ENCODE data around the gene MGA.

Gene MGA

DNA sequence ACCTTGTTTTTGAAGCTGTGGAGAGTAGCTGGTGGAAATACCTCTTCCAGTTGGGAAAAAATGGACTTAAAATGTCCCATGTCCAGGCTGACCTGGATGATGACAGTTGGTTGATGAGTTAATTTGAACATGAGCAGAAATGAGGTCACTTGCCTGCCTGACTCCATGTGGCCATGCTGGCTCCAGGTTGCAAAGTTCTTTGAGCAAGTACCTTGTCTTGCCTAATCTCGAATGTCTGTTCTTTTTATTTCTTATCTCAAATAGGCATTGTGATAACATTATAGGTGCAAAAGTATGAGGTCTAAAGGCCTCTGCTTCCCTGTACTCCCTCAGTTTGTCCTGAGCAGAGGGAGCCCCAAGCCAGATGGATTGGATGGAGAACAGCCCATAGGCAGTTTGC, 123.1 kb downstream of the MGA start:
- DNase-seq (ENCODE audit: low spot score) = no peak

DNA sequence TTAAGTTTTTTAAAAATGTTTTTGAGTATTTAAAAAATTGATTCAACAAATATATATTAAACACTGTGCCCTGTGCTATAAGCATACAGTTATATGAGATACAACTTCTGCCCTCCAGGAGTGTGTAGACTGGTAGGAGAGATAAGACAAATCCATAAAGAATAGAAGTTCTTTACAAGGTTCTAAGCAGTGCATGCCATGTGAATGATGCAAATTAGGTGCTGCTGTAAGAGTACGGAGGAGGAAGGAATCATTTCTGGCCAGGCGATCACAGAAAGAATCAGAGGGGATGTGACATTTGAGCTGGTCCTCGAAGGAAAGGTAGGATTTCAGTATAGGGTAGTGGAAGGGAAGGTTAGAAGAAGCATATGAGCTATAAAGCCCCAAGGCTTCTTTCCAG, 128.1 kb downstream of the MGA start:
- no peak for DNase-seq (ENCODE audit: low spot score)

DNA sequence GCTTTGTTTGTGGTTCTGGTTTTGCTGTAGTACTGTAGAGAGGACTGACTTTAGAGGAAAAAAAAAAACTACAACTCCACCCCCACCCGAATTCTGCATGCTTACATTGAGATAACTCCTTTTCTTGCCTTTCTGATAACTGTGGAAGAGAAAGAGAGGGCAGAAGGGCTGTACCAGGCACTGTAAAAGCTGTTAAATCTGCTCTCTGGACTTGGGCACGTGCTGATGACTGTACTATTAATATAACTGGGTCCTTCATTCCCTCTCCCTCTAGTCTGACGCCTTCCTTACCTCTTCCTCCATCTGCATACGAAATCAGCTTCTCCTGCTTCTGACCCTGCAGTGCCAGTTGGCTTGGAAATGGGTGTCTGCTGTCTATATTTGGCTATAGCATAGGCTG, 129.0 kb downstream of the MGA start:
- DNase-seq (ENCODE audit: low spot score) = no peak

DNA sequence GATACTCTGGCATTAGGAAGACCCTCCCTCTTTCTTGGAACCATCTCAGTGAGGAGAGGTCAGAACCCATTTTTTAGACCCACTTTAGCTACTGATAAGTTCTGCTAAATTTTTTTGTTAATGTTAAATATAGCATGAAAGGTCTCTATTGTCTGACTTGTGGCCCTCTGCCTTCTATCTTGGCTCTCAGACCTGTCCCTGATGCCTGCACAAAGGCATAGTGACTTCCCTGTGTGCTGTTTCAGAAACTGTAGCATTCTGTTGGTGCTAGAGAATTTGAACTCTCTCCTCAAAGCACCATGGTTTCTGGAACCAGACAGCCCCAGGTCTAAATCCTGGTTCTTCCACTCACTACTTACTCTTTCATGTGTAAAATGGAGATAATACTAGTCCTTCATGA, 129.5 kb downstream of the MGA start:
- DNase-seq (ENCODE audit: low spot score) = no peak

DNA sequence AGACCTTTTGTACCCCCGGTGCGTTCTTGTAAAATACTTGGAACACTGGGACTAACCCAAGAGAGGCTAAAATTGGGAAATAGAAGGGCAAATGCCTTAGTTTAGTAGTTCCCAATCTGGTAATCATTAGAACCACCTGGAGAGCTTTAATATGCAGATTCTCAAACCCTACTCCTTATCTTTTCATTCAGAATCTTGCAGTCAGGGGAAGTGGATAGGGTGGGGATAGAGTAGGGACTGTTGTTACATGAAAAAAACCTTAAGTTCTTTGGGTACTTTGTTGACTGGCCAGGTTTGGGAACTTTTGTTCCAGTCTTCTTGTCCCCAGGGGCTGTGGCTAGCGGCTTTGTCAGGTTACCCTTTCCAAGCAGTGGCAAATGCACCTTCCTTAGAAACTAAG, 130.0 kb downstream of the MGA start:
- DNase-seq (ENCODE audit: low spot score) = no peak

DNA sequence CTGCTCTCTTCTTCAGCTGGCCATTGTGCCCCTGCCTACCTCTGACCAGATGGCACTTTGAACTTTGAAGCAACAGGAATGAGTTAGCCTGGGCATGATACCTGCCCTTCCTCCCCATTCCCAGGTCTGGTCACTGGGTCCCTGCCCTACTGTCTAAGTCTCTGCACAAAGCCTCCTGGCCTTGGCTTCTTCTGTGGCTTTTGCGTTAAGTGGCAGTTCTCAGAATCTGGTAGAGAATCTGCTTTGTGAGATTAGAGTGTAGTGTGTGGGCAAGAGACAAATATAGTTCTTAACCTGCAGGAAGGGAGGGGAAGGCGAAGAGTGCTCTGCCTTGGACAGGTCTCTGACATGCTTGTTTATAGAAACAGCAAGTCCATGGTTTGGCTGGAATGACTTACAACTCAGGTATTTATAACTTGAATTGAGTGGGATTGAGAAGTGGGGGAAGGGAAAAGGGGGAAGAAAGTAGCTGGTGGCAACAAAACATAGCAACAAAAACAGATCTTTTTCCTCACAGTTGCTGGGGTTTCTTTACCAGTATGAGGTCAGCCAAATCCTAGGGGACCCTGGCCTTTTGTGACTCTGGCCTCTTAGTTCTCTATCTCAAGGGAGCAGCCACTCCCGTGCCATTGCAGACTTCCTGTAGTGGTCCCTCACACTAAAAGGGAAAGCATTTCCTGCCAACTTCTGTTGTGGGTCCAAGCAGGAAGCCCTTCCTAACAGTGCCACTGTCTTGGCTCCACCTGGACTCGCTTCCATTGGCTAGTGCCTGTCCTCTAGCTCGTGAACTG, 130.7 kb downstream of the MGA start:
- DNase-seq (ENCODE audit: low spot score) = no peak

DNA sequence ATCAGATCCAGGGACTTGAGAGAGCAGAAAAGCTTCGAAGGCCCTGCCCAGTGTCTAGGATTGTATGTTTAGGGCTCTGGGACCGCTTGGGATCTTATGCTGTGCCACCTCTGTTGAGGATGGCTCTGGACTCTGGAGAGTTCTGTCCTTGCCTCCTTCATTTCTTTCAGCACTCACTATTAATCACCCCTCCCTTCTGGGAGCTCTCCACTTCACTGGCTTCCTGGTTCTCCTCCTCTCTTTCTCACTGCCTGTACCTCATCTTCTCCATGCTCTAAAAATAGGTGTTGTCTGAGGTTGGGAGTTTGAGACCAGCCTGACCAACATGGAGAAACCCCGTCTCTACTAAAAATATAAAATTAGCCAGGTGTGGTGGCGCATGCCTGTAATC, 131.3 kb downstream of the MGA start:
- DNase-seq (ENCODE audit: low spot score) = no peak

DNA sequence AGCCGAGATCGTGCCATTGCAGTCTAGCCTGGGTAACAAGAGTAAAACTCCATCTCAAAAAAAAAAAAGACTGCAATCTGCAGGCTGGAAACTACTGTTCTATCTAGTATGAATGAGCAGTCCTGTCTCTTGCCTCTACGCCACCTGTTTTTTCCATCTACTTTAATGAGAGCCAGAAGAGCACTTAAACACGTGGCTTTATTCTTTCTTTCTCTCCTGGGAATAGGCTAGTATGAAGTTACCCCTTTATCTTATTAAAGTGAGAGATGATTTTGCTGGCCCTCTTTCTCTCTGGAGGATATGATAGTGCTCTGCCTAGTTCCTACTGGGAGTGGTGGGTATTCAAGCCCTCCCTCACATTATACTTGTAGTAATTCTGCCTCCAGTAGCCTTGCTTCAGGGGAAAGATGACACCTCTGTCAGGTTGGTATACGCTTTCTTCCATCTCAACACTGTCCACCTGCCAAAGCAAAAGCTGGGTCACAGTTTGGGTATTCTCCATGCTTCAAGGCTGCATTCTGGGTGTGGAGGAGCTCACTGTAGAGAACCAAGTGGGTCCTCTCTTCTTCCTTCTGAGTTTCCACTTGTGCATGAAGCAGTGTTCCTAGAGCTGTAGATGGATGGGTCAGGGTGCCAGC, 131.9 kb downstream of the MGA start:
- no peak for DNase-seq (ENCODE audit: low spot score)

DNA sequence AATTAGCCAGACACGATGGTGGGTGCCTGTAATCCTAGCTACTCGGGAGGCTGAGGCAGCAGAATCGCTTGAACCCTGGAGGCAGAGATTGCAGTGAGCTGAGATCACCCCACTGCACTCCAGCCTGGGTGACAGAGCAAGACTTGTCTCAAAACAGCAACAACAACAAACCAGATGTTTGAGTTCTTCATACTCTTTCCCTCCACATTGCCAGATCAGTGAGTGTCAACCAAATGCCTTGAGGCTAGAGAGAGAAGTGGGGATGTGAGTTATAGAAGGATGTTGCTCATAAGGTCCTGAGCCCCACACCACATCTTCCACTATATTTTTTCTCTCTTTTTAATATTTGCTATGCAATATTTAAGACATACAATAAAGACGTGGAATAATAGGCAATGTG, 133.9 kb downstream of the MGA start:
- DNase-seq (ENCODE audit: low spot score) = no peak

DNA sequence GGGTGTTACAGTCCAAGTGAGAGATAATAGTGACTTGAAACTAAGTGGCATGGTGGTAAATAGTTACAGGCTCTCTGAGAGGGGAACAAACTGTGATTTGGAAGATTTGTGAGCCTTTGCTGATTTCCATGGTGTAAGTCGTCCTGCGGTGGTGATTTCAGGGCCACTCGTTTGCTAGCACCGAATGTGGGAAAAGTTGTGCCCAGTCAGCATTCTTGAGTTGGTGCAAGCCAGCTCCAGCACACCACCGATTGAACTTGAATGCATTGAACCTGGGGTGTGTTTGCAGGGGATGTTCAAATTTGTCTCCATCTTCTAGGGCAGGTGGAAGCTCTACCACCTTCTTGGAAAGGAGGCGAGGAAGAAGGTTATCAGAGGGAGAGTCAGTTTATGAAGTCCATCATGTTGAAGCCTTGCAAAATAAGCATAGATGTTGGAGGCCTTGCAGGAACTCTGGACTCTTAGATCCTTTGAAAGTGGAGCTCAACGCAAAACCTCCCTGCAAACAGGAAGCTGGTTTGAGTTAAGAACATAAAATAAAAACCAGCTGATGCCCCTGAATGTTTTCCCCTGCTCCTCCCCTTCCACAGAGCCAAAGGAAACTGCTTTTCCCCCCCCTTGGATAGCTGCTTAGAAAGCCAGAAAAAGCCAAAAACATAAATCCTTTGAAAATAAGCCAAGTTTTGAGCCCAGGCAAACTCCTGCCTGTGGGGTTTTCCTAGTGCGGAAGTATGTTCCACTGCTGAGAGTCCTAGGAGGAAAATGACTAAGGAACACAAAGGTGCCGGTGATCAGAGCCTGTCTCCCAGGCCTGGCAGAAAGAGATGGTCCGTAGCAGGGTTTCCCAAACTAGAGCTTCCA, 136.0 kb downstream of the MGA start:
- DNase-seq (ENCODE audit: low spot score) = no peak

DNA sequence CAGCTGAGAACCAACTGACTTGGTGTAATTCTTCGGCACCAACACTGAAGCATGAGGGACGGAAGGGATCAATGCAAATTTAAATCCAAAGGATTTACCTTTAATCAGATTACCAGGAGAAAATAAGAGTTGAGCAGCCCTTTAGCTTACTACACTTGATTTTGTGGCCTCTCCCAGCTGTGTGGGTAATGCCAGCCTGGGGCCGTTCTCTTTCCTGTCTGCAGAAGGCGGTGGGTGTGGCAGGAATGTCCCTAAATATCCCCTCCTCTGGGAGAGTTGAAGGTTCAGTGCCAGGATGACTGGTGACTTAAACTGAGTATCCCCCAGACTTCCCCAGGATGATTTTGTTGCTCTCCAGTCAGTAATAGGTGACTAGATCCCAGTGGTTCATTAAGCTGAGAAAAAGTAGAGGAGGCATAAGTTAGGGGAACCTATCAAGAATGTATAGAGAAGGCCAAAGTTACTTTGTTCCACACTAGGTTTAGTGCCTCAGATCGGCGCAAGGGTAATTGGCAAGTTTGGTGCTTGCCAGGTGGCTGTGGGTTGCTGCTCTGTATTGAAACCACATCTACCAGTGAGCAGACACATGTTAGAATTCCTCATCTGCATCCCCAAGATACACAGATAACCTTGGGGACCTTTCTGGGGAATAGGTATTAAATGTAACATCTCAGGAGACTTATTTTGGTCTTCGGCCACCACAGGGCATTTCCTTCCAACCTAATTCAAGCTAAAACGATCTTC, 137.2 kb downstream of the MGA start:
- DNase-seq (ENCODE audit: low spot score) = no peak

DNA sequence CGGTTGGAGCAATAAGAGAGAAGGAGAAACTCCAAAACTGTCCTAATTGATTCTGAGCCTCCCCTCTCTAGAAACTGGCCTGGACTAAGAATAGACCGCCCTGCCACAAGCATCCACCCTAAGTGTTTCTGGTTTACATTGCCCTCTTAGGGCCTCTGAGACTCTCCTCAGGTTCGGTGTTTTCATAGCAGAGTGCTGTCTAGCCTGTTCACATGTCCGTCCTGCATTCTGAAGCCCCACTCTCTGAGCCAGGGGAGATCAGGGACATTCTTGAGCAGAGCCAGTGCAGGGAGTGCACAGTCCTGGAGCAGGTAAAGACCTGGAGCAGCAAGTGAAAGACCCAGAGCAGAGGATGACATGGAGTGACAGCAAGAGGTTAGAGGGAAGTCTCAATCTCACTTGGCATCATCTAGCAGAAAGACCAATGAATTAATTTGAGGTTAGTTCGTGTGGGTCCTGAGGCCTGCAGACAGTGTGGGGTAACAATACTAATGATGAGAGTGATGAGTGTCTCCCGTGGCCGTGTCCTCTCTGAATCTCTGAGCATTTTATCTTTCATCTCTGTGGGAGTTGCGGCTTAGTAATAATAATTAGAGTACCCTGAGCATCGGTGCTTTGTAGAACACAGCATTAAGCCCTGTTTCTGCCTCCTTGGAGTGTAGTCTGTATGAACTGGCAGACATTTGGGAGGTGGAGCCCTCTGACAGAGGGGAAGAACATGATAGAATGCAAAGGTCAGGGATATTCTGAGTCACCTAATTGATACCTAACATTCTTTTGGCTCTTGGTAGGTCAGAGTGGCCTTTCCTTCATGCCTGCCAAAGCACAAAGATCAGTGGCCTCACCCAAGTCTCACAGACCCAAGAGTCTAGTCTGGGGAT, 138.6 kb downstream of the MGA start:
- no peak for DNase-seq (ENCODE audit: low spot score)

DNA sequence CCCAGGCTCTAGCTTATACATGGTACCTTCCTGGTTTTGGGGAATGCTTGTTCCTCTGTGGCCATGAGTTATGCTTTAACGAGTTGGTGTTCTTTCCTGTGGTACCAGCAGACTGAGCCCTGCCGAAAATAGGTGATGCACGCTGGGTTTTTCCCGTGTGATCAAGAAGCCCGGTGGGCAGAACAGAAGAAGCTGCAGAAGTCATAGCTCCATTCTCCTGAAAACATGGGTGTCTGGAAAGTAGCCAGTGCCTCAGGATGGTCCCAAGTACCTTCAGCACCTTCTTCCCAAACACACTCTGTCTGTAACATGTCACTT, 139.2 kb downstream of the MGA start:
- DNase-seq (ENCODE audit: low spot score) = no peak

DNA sequence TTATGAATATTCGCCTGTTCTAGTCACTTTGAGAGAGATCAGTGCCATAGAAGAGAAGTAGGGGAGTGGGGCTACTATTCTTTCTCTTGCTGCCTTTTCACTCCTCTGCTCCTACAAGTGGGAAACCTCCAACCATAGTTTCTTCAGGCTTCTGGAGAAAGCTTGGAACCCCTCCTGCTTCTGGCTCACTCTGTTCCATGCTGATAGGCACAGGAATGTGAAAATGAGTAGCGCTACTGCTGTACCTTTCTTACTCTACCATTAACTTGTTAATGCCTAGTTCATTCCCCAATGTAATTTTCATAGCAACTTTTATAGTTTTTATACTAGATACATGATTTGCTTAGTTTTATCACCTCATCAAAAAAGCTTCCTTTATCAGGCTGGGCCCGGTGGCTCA, 141.0 kb downstream of the MGA start:
- DNase-seq (ENCODE audit: low spot score) = no peak

DNA sequence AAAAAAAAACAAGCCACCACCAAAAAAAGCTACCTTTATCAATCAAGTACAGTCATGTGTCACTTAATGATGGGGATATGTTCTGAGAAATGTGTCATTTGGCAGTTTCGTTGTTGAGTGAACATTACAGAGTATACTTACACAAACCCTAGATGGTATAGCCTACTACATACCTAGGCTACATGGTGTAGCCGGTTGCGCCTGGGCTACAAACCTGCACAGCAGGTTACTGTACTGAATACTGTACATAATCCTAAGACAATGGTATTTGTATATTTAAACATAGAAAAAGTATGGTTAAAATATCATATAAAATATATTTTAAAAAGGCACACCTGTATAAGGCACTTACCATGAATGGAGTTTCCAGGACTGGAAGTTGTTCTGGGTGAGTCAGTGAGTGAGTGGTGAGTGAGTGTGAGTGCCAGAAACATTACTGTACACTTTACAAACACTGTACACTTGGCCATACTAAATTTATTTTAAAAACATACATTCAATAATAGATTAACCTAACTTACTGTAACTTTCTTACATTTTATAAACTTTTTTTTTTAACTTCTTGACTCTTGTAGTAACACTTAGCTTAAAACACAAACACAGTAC, 141.7 kb downstream of the MGA start:
- DNase-seq (ENCODE audit: low spot score) = no peak

DNA sequence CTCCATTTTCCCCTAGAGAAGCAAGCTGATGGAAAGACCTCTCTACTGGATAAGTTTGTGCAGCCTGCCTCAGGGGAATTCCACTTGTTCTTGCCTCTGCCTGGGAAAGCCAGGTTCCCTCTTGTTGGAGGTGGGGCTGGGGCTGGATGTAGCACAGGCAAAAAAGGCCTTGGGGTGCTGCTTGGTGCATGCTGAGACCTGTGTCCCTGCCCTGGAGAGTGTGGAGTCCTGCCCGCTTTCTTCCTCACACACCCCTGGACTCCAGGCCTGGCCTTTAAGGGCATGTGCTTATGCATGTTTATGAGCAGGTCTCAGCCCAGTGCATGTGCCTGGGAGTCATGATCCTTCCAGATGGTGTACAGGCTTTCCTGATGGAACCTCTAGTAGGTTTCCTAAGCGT, 144.2 kb downstream of the MGA start:
- no peak for DNase-seq (ENCODE audit: low spot score)

DNA sequence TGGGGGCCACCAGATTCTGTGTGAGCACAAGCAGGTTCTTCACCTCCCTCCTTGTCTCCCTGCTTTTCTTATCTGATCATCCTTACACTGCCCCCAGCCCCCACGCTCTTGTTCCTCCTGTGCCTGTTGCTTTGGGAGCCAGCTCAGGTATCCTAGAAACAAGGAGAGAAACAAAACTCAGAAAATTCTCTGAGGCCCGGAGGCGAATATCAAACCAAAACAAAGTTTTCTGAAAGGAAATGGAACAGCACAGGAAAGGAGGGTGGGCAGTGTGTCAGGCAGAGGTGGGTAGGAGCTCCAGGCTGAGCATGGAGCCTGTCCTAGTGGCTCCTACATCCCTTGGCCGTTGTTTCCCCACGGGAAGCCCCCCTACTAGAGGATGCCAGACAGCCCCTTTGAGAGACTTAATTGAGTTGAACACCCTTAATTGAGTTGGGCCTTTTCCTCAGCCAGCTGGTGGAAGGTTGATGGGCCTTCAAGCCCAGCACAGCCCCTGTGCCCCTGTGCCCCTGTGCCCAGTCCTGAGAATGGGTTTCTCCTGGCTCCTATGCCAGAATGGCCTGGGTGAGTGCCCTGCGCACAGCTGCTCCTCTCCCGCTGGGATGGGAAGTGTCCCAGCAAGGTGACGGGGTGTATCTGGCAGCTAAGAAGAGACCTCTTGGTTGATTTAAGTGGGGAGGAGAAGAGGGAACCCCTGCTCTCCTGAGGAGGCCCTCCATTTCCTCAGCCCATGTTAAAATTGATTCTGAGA, 144.9 kb downstream of the MGA start:
- DNase-seq (ENCODE audit: low spot score) = no peak

DNA sequence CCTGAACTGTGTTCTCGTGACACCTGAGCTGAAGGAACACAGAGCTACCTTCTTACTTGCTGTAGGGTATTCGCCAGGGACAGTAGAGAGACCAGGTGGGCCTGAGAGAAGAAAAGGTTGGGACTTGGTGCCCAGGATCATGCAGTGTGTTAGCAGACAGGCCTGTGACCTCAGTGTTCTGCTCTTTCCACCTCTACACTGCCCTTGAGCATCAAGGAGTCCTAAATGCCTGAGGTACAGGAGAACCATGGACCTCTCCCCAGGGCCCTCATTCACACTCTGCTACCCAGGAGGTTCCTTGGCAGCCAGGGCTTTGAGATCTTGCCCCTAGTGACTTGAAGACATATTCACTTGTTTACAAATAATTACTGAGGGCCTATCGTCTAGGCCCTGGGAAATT, 145.5 kb downstream of the MGA start:
- no peak for DNase-seq (ENCODE audit: low spot score)

DNA sequence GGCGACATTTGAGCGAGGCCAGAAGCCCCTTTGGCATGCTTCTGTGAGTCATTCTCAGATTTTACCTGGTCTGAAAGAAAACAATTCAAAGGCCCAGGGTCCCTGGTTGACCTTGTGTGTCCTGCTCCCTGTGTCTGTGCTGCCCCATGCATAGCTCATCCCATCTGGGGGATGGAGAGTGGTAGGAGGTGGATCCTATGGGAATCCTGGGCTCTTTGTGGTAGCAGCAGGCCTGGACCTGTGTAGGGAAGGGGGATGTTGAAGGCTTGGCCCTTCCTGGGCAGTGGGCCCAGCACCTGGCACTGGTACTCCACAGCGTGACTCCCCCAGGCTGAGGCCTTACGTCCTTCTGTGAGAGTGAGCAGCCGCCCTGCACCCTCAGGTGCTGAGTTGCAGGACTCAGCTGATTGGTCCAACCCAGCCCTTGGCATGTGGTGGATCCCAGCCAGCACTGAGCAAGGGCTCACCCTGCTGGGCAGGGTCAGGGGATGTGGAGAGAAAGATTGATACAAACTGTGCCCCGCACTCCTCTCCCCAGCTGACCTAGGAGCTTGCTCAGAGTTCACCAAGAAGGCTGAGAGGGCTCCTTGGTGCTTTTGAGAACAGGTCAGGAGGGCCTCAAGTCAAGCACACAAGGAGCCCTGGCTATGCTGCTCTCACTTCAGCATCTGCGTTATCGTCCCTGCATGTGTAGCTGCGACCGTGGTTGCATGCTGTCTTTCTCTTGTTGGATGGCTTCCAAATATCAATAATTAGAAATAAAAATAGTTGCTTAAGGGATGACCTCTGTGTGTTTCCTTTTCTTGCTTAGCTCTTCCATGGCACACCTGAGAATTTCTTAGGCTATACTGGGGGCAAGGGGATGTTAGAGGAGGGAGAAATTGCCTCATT, 146.3 kb downstream of the MGA start:
- DNase-seq (ENCODE audit: low spot score) = no peak

Data from Ammon's horn (tissue), 1 donor.